Activated CD8-positive, alpha-beta memory T cell treated with anti-CD3 and anti-CD28 coated beads, Interleukin-2, amount 50 U/mL, for 4 hours (primary cell): ENCODE results near the gene PUS1.
"Not testable (repeated sequence)": the region's sequence is repeated elsewhere in the genome, so short reads cannot be mapped to it uniquely, and the experiment has no call there.

ENCODE experiments used
- DNase-seq: peaks from one replicate; pipeline ENCODE4 v3.0.0-alpha.2; 2020

Gene PUS1

GRCh38 chr12:131965073-131965472 is 36.0 kb downstream of the PUS1 start:
- DNase-seq = no peak

GRCh38 chr12:131971226-131971625 is 42.1 kb downstream of the PUS1 start:
- no peak for DNase-seq

GRCh38 chr12:131975228-131975627 is 46.2 kb downstream of the PUS1 start:
- DNase-seq = no peak

- no peak for DNase-seq
These were observed 50.5 kb downstream of the PUS1 start for GRCh38 chr12:131979606-131980005.

GRCh38 chr12:131980263-131980662 is 51.2 kb downstream of the PUS1 start:
- no peak for DNase-seq

GRCh38 chr12:131981388-131981787 is 52.3 kb downstream of the PUS1 start:
- DNase-seq = no peak

- DNase-seq = no peak
These were observed 53.0 kb downstream of the PUS1 start for GRCh38 chr12:131982041-131982440.

GRCh38 chr12:131983026-131983425 is 54.0 kb downstream of the PUS1 start:
- no peak for DNase-seq

- DNase-seq = no peak
These were observed 54.5 kb downstream of the PUS1 start for GRCh38 chr12:131983554-131983953.

- DNase-seq = no peak
These were observed 55.3 kb downstream of the PUS1 start for GRCh38 chr12:131984334-131984733.

GRCh38 chr12:131985510-131985875 is 56.4 kb downstream of the PUS1 start:
- DNase-seq = not testable (repeated sequence)

GRCh38 chr12:131986361-131986760 is 57.3 kb downstream of the PUS1 start:
- no peak for DNase-seq

GRCh38 chr12:131986910-131987309 is 57.8 kb downstream of the PUS1 start:
- no peak for DNase-seq

GRCh38 chr12:131987552-131987951 is 58.5 kb downstream of the PUS1 start:
- no peak for DNase-seq

- no peak for DNase-seq
These were observed 59.1 kb downstream of the PUS1 start for GRCh38 chr12:131988054-131988796.

GRCh38 chr12:131989021-131989420 is 59.9 kb downstream of the PUS1 start:
- DNase-seq = no peak

- DNase-seq = no peak
These were observed 61.2 kb downstream of the PUS1 start for GRCh38 chr12:131990066-131990979.

GRCh38 chr12:131990980-131991305 is 61.9 kb downstream of the PUS1 start:
- DNase-seq = no peak

- DNase-seq = no peak
These were observed 62.8 kb downstream of the PUS1 start for GRCh38 chr12:131991816-131992430.

GRCh38 chr12:131994589-131994988 is 65.5 kb downstream of the PUS1 start:
- no peak for DNase-seq
